Amniotic stem cell (primary cell): Measurements from ENCODE around the gene COPZ1.

Source experiments
- DNase-seq: peaks from one replicate; lab custom pipeline; 2025; lab: John Stamatoyannopoulos, UW

Gene COPZ1

DNA sequence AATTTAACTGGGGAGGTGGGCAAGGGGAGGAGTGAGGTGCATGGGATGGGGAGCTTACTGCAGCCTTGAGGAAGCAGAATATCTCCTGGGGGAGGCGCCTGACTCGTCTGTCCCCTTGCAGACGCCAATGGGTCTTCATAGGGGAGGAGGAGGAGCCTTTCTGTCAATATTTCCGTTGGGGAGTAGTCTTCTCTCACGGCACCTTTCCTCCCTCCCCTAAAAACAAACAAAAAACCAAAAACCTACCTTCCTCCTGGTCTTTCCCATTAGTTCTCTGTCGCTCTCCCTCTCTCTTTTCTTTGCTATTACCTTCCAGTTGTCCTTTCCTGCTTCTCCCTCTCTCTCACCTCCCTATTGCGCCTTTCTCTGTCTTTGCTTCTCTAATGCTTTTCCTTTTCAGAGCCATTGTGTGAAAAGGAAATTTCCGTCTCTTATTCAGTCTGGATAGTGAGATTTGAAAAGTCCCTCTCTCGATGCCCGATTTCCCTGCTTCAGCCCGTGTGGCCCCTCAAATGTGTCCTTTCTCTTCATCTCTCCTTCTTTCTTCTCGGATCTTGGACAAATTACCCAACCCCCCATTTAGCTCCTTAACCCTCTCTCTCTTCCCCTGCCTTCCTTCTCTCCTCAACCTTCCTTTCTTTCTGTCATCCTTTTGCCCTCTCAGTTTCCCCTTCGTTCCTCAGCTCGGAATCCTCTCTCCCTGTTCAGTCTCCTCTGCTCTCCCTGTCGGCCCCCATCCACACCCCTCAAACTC, 33.4 kb downstream of the COPZ1 start:
- DNase-seq = no peak

DNA sequence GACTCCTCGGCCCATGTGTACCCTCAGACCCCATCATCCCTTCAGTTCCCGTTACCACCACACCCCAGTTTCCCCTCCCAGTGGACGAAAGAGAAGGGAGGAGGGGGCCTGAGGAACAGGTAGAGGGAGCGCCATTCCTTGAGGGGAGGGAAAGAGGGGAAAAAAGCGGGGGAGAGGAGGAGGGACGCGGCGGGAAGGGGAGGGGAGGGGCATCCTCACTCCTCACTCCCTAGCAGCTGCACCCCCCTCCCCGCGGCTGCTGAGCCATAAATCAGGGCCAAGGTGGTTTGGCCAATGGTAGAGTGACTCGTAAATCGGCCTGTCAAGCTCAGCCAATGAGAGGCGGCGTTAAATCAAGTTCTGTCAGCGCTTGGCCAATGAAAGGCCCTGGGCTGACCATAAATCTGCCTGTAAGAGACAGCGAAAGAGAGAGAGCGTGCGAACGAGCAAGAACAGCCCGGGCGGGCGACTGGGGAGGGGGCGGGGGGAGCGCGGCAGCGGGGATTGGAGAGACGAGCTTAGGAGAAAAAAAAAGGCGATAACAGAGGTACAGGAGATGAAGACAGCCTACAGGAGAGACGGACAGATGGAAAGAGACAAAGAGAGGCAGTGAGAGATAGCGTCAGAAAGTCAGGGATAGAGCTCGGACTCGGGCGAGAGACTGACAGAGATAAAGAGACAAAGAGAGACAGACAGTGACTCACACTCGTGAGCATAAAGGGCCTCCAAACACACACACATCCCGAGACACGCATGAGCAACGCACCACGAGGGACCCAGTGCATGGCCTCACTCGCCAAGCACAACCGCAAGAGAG, 34.2 kb downstream of the COPZ1 start:
- DNase-seq = peak; percentile 98

DNA sequence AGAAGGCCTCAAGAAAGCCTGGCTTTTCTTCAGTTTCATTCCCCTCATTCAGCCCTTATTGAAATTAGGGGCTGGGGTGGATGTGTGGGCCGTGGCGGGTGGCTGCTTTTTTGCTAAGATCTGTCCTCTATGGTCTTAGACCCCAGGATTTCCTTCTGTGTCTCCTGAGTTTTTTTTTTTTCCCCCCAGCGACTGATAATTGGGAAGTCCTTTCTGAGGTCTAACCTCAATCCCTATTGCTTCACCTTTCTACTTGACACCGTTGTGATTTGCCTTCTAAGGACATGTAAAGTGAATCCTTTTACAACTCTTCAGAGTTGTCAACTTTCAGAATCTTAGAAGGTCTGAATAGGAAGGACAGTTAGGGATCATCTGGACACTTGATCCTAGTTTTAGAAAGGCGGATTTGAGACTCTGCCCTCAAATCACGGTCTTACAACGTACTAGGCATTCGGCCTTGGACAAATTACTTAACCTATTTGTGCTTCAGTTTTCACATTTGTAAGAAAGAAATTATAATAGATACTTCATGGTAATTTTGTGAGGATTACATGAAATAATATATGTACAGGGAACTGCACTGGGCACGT, 34.9 kb downstream of the COPZ1 start:
- no peak for DNase-seq

DNA sequence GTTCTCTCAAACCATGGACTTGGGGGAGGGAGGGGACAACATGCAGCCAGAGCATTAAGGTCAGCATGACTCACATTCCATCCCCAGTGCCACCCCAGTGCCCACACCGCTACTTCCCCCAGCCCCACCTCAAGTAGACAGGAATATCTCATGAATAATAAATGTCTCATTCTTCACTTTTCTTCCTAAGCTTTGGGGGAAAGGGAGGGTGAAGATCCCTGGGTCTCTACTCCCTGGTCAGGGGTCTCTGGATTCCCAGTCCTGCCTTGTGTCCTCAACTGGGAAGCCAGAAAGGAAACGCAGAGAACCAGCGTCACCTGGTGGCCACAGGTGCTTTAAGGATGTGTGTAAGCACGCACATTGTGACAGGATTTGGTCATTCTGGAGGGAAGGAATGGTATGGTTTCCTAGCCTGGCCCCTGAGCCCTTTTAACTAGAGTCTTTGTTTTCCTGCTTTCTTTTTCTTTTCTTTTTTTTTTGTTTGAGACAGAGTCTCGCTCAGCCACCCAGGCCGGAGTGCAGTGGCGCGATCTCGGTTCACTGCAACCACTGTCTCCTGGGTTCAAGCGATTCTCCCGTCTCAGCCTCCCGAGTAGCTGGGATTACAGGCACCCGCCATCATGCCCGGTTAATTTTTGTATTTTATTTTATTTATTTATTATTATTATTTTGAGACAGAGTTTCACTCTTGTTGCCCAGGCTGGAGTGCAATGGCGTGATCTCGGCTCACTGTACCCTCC, 36.0 kb downstream of the COPZ1 start:
- peak; percentile 46 for DNase-seq

DNA sequence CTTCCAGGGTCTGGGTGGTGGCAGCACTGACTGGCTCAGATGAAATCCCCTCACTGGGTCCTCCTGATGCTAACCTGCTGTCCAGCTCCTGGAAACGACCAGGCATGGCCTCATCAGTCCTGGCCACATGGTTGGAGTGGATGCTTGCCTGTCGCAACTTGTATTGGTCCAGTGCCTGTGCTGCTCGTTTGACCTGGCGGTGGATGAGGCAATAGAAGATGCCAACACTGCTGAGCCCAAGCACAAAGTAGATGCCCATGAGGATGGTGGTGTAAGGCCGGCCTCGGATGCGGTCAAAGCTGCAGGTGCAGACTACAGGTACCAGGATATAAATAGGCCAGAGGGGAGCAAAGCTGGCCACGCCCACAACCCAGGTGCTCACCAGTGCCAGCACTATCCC, 38.1 kb downstream of the COPZ1 start:
- no peak for DNase-seq

DNA sequence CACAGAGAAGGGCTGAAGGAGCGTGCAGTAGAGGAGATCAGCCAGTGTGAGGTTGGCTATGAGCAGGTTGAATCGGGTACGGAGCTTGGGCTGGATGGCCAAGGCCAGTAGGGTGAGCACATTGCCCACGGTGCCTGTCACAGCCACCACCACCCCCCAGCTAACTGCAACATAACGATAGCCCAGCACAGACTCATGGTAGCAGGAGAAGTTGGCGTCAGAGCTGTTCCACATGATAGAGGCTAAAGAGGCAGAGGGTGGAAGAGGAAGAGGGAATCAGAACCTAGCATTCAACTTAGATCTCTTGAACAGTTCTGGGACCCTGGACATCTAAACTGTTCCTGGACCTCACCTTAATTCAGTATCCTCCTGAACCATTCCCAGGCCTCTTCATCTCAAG, 38.7 kb downstream of the COPZ1 start:
- DNase-seq = no peak

DNA sequence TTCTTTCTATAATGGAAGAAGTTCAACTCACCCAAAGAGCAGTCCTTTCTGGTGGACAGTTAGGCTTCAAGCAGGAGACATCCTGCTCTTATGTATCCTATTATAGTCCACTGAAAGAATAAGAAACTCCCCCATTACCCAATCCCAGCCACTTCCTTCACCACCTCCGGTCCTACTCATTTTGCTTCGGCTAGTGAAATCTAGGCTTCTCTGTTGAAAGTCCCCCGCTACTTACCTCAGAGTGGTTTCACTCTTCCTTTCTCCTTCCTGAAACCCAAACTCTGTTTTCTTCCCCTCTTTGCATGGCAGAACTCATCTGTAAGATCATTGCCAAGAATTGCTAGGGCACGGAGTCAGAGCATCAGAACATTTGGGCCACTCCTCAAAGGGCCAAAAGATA, 39.5 kb downstream of the COPZ1 start, which contains the start of gene GPR84:
Gene GPR84 (minus strand): TSS at position 74 of the 400 bp plus-strand sequence. CDS start 635 bp downstream, outside the sequence.
- DNase-seq = no peak

DNA sequence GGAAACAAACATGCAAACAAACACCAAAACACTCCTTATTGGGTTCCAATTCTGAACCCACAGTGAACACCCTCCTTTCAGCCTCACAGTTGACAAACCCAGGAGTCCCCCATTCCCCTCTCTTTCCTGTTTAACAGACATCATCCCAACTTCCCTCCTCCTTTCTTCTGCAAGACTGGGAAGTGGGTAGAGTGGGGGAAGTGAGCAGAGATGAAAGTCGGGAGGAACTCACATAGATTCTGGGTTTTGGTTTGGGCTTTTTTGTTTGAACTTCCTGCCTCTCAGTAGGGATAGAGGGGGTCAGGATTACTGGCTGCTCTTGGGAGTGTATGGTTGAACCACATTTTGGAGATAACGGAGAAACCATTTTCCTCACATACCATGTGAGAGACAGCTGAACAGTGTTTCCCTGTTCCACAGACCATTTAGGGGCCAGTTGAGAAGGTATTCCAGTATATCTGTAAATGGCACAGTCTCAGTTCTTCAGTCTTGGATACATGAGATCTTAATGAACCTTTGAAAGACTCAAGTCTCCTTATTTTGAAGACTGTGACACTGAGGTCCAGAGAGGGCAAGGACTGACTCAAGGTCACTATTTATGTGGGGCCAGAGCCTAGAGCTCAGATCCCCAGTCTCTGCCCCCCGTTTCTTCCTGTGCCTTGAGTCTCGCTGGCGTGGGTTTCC, 43.2 kb downstream of the COPZ1 start:
- no peak for DNase-seq

DNA sequence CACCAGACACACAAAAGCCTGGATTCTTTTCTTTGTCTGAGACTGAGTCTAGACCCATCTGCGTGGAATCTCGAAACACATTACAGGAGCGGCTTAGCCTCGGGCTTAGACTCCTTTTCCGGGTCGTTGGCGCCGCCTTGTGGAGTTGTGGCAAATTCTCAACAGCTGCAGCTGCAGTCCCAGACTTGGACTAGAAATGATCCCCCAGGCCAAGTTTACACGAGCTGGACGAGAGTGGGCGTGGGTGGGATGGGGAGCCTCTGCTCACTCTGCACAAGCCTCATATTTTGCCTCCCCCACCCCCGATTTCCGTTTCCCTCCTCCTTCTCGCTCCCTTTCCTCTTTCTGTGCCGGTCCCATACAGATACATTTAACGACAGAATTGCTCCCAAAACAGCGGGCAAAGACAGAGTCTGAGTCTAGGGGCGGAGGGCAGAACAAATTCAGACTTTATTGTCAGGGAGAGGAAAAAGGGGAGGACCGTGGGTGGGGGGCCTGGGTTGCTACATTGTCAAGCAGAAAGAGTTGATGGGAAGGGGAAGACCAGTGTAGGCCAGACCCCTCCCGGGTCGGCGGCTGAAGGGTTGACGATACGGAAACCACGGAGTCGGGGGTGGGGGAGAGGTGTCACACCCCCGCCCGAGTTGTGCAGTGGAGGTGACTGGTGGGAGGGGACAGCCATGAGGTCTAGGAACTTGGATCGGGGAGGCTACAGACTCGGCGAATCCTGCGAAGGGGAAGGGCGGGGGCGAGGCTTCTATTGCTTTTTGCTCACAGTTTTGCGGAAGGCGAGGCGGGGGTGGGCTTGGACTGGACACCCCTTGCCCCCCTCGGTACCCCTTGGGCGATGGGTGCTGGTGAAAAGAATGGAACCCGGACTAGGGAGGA, 44.0 kb downstream of the COPZ1 start:
- DNase-seq = peak; percentile 84

DNA sequence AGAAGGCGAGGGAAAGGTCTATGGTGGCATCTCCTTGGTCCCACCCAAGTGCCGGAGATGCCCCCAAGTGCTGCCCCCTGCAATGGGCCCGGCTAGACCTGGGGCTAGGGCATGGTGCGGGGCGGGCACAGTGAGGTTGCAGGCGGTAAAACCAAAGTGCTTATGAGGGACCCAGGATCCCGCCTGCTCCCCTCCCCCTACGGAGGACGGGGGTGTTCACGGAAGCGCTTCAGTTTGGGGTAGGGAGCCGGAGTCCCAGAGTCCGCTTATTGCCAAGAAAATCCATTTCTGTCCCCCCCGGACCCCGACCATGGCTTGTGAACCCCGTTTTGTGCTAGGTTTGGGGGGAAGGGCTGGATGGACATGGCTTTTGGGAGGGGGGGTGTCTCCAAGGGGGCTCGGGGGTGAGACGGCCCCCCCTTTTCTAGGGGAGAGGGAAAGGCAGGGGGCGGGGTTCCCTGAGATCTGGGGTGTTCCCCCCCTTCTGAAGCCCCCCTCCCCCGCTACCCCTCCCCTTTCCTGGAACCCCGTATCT, 44.7 kb downstream of the COPZ1 start:
- no peak for DNase-seq

DNA sequence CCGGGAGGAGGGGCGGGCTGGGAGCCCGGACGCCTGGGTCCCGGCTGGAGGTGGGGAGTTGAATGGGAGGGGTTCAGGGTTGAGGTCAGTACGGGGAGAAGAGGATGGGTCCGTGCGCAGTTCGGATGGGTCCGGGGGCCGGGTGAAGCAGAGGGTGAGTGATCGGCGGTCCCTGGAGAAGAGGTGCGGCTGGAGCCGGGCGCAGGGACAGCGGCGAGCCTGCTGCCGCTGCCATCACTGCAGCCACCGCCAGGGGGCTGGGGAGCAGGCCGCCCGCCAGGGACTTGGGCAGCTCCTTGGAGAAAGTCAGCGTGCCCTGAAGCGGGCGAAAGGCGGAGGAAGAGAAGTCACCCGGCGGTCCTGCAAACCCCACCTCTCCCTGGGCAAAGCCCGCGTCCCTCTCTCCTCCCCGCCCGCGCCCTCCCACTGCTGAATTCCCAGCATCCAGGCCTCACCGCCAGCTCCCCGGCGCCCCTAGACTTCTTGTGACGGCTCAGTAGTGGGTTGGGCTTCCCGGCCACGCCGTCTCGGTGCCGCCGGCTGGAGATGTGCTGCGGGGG, 45.3 kb downstream of the COPZ1 start:
- peak; percentile 55 for DNase-seq

DNA sequence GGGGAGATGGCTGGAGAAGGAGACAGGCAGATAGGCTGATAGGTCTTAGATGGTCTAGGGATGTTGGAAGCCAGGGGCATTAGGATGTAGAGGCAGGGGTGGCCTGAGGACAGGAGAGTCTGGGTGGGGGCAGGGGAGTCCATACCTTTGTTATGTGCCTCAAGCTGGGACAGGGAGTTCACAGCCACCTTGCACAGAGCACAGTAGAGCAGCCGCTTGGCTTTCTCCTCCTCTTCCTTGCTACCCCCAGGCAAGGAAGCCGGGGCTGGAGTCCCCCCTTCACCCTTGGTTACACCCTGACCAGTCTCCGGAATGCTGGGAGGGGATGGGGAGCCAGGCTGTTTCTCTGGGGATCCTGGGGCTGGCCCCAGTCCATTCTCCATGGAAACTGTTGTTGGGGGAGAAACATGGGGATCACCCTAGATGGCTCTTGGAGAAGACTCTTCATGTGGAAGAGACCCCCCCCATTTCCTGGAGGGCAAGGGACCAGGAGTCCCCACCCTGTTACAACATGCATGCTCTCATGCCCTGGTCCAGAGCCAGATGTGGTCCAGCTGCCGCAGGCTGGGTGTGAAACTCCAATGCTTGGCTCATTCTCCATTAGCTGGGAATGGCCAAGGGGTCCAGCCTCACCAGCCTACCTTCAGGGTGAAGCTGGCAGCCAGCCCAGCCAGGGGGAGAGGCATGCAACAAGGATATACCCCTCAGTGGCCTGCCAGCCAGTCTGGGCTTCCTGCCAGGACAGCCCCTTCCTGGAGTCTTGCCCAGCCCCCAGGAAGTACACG, 46.6 kb downstream of the COPZ1 start:
- DNase-seq = no peak

DNA sequence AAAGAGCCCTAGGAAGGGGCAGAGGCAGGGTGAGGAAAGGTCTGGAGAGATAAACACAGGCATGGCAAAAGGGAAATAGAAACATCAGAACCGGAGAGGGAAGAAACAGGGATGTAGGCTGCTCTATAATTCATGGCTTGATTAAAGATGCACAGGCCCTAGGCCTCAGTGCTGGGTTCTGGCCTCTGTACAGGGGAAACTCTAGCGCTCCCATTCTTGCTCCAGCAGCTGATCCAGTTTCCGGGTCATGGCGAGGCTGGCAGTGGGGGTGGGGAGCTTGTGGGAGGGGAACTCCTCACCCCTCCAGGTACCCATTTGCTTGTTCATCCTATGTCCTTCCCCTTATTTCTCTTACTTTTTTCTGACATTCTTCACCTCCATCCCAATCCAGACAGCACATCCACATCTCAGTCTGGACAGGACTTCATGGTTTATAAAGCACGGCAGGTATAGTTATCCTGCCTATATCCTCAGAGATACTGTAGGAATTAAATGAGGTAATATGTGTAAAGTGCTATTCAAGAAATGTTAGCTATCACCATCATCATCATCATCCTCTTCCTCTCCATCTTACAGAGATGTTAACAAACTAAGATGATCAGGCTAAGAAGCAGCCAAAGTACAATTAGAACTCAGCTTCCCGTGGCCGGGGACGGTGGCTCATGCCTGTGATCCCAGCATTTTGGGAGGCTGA, 47.3 kb downstream of the COPZ1 start:
- no peak for DNase-seq

DNA sequence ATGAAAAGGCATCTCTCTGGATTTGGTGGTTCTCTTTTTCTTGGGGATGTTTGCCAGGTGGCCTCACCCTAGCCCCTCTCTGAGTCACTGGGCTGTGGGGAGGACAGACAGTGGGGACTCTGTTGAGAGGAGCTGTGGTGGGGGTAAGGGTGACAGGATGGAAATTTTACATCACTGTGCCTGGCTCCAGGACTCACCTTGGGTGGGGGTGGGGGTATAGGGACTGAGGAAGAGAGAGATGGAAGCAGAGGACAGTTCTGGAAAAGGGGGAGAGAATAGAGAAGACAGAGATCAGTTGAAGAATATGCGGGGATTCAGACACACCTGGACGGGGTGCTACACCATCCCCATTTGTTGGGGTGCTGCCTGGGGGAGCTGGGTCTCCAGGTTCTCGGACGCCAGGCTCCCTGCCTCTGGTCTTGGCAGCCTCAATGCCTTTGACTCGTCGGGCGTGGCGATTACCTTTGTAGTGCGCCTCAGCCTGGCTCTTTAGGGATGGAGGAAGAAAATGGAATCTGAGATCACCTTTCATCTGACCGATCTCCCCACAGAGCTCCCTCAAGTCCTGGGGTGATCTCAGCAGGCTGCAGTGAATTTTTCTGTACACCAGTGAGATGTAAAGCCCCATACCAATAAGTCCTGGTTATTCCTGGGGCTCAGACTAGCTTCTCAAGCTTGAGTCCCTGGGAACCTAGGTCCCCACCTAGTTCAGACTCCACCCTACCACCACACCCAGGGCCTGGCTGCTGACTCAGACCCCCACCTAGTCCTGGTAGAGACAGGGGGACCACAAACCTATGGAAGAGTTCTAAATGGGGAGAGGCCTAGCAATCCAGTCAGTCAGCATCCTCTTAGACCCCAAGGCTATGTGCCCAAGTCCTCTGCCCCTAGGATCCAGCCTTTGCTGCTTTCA, 49.0 kb downstream of the COPZ1 start:
- no peak for DNase-seq

DNA sequence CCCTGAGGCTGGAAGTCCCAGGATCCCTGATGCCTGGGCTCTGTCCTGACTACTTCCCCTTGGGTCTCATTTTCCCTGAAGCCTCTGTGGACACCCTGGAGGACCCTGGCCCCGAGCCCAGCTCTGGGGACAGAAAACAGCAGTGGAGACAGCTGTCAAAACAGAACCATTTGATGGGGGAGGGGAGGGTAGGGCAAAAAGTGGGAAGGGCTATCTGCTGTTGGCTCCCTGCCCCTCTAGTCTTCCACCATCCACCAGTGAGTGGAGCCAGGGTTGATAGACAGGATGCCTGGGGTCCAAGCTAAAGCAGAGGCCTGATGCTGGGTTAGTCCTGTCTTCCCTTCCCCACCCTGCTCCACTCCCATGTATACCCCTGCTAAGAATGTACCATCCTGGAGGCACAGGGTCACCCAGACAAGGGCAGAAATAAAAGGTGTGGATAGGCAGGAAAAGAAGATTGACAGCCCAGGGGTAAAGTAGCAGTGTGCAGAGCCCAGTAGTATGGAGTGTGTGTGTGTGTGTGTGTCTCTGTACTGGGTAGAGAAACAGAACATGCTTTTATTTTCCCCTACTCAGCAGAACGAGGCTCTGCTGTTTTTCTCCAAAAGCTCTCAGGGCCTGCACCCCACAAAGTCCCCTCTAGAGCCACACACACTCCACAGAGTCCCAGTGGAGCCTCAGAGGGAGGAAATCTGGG, 49.8 kb downstream of the COPZ1 start:
- no peak for DNase-seq

DNA sequence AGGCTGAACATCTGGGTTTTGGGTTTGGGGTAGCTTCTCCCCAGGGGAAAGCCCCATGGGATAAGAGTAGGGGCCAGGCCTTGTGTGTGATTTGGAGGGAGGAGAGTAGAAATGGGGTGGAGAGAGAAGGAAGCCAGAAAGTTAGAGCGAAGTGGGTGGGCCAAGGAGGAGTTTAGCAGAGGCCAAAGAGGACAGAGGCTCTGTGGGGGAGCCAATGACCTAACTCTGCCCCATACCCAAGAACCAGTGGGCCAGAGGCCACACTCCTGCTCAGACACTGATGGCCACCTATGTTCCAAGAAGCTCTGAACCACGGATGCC, 50.3 kb downstream of the COPZ1 start:
- DNase-seq = no peak

DNA sequence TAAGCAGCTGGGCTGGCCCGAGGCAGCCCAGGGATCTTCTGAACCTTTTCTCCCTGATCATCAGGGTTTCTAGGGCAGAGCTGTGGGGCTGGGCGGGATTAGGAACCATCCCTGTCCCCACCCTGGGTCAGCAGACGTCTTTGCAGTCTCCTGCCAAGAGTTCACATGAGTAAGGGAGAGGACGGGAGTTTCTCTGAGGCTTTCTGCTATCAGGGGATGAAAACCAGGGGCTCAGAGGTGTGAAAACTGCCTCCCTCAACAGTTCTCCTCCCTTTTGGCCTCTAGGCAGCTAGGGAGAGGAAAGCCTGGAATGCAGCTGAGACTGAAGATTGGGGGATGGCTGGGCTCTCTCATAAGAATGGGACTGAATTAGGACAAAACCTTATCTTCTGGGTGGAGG, 51.7 kb downstream of the COPZ1 start:
- no peak for DNase-seq
